GM19239 (cell line): ENCODE measurements around the gene FLOT1.
"Not testable (repeated sequence)": the region's sequence is repeated elsewhere in the genome, so short reads cannot be mapped to it uniquely, and the experiment has no call there.

Experiments
- DNase-seq: peaks from one replicate; pipeline ENCODE4 v3.0.0; 2011; ENCODE audit warnings: low spot score; ENCODE audit not compliant: insufficient read length
- FAIRE-seq: peaks from 2 replicates; lab custom pipeline; 2011; peaks lifted over from hg19 to GRCh38; lab: Jason Lieb, UNC

Gene FLOT1

GRCh38 chr6:30724906-30725667 lies 17.4 kb downstream of the FLOT1 start:
- no peak for FAIRE-seq
- no peak for DNase-seq

GRCh38 chr6:30723843-30724741 lies 18.4 kb downstream of the FLOT1 start:
- not testable (repeated sequence) for FAIRE-seq, DNase-seq

- not testable (repeated sequence) for FAIRE-seq, DNase-seq
Measured at GRCh38 chr6:30723159-30723842, 19.2 kb downstream of the FLOT1 start.

GRCh38 chr6:30722280-30723112 lies 20.0 kb downstream of the FLOT1 start:
- peak; percentile 52 for DNase-seq
- FAIRE-seq: peak; percentile 39

GRCh38 chr6:30722025-30722279 lies 20.5 kb downstream of the FLOT1 start:
- not testable (repeated sequence) for FAIRE-seq, DNase-seq

- DNase-seq: peak; percentile 57
- peak; percentile 44 for FAIRE-seq
Measured at GRCh38 chr6:30721198-30722024, 21.1 kb downstream of the FLOT1 start.

GRCh38 chr6:30720738-30721197 lies 21.7 kb downstream of the FLOT1 start:
- FAIRE-seq (no peak), DNase-seq (no peak)

- FAIRE-seq (peak; percentile 96), DNase-seq (peak; percentile 64)
Measured at GRCh38 chr6:30719791-30720737, 22.4 kb downstream of the FLOT1 start, which contains the start of gene TUBB. Gene TUBB, plus strand, starts transcription at chr6:30720352. Its CDS starts 155 bp downstream, at chr6:30720507.

- DNase-seq: no peak
- peak; percentile 63 for FAIRE-seq
Measured at GRCh38 chr6:30719356-30719755, 23.1 kb downstream of the FLOT1 start.

GRCh38 chr6:30717845-30718720 lies 24.4 kb downstream of the FLOT1 start:
- FAIRE-seq, DNase-seq: not testable (repeated sequence)

GRCh38 chr6:30717129-30717844 lies 25.2 kb downstream of the FLOT1 start, which contains the start of gene MDC1:
Gene MDC1, minus strand, starts transcription at chr6:30717281. Its CDS starts 2,106 bp downstream, at chr6:30715175.
- FAIRE-seq (peak; percentile 99), DNase-seq (peak; percentile 76)

- no peak for FAIRE-seq
- DNase-seq: no peak
Measured at GRCh38 chr6:30716879-30717128, 25.7 kb downstream of the FLOT1 start.

GRCh38 chr6:30714263-30714662 lies 28.2 kb downstream of the FLOT1 start:
- FAIRE-seq (no peak), DNase-seq (no peak)

GRCh38 chr6:30712441-30712945 lies 30.0 kb downstream of the FLOT1 start:
- DNase-seq: no peak
- no peak for FAIRE-seq

- no peak for DNase-seq
- FAIRE-seq: peak; percentile 37
Measured at GRCh38 chr6:30711758-30712380, 30.6 kb downstream of the FLOT1 start.
